IPS-NIHi7 (cell line): ENCODE measurements around the gene HSD17B12.
A peak's percentile ranks its signal among the peaks of the same experiment; 100 is the strongest.
"Not testable (repeated sequence)": the region's sequence is repeated elsewhere in the genome, so short reads cannot be mapped to it uniquely, and the experiment has no call there.

Source experiments
- DNase-seq: peaks from one replicate; pipeline ENCODE4 v3.0.0; 2012; ENCODE audit warnings: mixed read lengths; ENCODE audit errors: extremely low spot score

Gene HSD17B12

GRCh38 chr11:43680521-43681400, at the start of gene HSD17B12:
Gene HSD17B12, plus strand, starts transcription at chr11:43680738. Its CDS starts 90 bp downstream, at chr11:43680828.
- DNase-seq = peak; percentile 100

DNA sequence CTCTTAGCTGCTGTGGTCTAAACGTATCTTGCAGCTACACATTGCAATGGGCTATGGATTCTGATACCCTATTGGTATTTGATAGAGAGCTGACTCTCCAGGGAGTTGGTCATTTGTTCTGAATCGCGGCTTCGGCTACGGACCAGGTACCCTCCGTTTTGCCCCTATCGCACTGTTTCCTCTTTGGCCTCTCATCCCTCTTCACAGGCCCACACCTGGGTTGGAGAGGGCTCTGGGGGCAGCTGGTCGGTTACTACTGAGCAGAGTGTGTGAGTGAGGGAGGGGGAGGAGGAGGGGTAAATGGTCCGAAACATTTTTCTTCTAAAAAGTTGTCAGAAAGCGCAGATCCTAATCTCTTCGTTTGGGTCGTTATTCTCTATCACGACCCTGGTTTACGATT, 48.8 kb upstream of the HSD17B12 start:
- peak; percentile 15 for DNase-seq

DNA sequence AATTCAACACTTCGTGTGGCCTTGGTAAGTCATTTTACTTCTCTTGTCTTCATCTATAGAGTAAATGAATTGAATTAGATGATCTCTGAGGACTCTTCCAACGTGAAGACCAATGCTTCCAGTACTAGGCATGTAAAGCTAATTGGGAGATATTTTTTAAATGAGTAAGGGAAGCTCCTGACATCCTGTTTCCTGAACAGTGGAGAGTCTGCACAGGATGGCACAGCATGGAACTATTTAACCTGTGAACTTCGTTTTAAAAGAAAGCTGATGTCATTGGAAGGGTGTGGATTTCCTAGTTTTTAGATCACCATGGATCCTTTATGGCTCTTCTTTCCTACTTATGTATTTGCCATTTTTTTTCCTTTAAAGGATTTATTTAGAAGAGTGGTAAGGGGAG, 48.4 kb upstream of the HSD17B12 start:
- no peak for DNase-seq

DNA sequence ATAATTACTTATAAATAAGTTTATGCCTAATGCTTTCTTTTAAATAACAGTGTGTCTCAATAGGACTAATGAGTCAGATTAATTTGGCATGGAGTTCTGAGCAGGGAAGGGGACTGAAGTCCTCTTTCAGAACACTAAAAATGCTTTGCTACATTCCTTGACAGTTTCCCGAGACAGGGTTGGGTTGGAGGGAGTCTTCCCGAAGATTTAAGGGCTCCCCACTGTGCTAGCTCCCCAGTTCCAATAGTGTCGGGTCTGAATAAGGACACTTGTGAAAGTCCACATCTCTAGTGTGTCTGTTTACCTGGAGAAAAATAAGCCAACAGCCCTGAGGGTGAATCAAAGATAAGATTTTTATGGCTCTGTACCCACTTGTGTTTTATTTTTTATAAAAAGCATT, 41.8 kb upstream of the HSD17B12 start:
- no peak for DNase-seq

DNA sequence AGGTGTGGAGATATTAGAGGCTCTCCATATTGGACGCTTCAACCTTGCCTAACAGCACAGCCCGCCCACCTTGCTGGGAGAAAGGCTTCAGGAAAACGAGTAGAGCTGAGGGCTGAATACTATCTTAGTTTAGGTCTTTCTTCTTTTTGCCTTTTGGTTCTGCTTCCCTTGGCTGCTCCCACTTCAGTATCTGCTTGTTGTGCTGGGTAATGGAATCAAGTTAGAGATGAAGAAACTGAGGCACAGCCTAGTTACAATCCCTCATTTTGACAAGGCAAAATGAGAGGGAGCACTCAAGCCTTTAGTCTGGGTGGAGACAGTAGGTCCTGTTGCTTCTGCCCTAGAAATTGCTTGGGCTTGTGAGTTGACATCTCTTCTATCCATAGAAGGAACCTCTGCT, 41.3 kb upstream of the HSD17B12 start:
- no peak for DNase-seq

GRCh38 chr11:43639920-43640319, 40.6 kb upstream of the HSD17B12 start:
- DNase-seq = no peak

DNA sequence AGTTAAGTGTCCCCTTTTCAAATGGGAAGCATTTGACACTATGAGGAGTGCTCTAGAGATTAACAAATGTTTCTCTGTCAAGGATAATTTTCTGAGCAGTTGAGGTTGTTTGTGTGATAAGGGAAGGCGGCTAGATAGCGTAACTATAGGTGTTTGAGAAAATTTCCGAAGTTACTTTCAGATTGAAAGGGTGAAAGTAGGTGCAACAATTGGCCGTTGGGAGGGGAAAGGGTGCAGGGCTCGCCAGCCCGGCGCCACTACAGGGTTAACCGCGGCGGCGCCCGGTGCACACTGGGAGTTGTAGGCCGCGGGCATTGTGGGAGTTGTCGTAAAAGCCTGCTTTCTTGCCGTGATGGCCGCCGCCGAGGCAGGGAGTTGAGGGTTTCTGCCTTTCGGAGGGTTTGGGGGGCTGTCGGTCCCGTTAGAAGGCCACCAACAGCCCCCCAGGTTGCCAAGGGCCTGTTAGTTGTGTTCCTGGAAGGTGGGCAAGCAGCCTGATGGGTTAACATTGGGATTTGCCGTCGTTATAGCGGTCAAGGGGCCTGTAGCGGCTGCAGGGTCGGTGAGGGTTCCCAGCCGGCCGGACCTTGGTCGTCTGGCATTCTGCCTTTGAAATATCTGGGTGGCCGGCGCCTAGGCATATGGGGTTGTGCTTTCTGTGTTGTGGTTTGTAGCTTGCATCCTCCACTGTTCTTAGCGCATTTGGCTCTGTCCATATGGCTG, 36.5 kb upstream of the HSD17B12 start:
- peak; percentile 95 for DNase-seq

DNA sequence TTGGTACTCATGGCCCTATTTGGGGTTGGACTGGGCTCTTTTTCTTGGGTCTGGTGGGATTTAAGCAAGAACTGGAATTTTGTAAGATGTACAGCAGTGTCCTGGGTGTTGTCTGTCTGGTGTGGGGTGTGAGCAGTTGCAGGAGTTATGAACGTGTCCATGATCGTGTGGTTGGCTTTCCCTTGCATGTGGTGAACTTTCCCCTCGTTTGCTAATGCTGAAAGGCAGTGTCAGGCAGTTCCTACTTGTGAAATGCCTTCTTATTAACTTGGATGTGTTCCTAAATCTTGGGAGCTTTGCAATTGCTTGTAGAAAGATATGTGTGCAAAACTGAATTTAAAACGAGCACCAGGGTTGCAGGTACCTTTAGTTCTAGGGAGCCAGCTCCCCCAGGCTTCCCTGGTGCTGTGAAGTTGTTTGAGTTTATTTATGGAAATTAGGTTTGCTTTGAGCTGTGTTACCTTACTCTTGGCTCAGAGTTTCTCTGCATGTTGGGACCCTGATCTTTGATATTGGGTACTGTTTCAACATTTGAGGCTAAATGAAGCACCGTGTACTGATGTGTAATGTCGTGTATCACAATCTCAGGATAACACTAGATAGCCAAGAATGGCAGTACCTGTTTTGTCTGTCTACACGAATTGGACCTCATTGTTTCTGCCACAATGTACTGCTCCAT, 35.8 kb upstream of the HSD17B12 start:
- no peak for DNase-seq

- DNase-seq = no peak
Measured at GRCh38 chr11:43646767-43647166, 33.8 kb upstream of the HSD17B12 start.

DNA sequence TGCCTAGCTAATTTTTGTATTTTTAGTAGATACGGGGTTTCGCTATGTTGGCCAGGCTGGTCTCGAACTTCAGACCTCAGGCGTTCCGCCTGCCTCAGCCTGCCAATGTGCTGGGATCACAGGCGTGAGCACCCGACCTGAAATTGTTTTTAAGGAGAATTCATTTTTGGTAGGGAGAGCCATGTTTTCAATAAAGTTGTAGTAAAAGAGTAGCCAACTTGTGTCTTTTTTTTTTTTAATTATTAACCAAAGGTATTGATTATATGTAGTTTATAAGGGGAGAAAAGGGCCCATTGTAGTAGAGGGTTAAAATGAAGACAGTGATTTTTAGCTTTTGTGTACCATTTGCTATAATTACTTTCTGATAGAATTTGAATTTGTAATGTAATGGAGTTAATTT, 31.6 kb upstream of the HSD17B12 start:
- DNase-seq = no peak

GRCh38 chr11:43649501-43649900, 31.0 kb upstream of the HSD17B12 start:
- DNase-seq = no peak

GRCh38 chr11:43649921-43650320, 30.6 kb upstream of the HSD17B12 start:
- no peak for DNase-seq

DNA sequence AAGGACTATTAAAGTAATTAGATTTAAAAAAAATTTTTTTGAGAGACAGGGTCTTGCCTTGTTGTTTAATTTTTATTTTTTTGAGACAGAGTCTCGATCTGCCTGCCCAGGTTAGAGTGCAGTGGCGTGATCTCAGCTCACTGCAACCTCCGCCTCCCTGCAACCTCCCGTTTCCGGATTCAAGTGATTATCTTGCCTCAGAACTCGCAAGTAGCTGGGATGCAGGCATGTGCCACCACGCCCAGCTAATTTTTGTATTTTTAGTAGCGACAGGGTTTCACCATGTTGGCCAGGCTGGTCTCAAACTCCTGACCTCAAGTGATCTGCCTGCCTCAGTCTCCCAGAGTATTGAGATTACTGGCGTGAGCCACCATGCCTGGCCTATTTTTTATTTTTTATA, 17.5 kb upstream of the HSD17B12 start:
- DNase-seq = not testable (repeated sequence)

- no peak for DNase-seq
Measured at GRCh38 chr11:43664295-43664694, 16.2 kb upstream of the HSD17B12 start.

GRCh38 chr11:43671284-43671683, 9.3 kb upstream of the HSD17B12 start:
- DNase-seq = not testable (repeated sequence)

- DNase-seq = no peak
Measured at GRCh38 chr11:43674560-43674959, 6.0 kb upstream of the HSD17B12 start.

DNA sequence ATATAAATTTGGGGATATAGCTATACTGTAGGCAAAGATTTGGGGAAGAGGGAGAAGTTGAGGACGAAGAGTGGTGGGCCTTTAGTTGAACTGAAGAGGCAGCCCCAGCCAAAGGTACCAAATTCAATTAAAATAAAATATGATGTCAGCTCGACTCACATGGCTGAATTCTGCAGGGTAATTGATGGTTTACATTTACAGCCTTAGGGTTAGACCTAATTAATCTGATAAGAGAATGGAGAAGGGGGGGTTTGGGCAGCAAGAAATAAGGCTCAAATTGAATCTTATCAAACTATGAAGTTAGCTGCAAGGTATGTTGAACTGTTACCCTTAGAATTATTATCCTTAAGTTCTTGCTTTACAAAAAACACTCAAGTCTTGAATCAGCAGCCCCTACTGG, 3.6 kb upstream of the HSD17B12 start:
- no peak for DNase-seq

DNA sequence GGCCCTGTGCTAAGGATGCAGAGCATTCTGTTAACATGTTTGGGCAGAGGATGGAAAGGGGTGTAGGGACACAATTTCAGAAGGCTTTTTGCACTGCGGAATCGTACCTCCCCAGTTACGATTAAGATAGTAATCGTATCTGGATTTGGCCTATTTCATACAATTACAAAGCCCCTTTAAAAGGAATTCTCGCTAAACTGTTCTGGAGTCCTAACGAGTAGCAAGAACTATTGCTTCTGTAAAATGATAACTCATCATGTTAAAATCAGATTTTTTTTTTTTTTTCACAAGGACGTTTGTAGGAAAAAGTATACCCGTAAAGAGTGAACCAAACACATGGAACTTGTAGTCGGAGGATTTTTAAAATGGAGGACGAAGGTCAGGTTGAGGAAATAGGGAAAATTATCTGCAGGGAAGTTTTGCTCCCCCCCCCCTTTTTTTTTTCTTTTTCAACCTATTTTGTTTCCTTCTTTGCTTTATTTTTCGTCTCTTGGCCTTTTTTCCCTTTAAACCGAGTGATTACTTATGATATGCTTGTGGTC, 934 bp downstream of the HSD17B12 start:
- no peak for DNase-seq

DNA sequence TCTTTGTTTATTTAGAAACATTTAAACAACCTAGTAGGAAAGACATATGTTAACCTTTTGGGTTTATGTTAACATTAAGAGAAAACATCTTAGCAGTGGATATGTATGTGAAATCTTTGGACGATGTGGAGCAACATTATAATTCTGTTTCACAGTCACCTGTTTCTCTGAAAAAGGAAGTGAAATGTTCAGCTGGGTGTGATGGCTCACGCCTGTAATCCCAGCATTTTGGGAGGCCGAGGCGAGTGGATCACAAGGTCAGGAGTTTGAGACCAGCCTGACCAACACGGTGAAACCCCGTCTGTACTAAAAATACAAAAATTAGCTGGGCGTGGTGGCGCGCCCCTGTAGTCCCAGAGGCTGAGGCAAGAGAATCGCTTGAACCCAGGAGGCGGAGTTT, 1.5 kb downstream of the HSD17B12 start:
- DNase-seq = not testable (repeated sequence)

- no peak for DNase-seq
Measured at GRCh38 chr11:43685440-43685839, 4.9 kb downstream of the HSD17B12 start.

DNA sequence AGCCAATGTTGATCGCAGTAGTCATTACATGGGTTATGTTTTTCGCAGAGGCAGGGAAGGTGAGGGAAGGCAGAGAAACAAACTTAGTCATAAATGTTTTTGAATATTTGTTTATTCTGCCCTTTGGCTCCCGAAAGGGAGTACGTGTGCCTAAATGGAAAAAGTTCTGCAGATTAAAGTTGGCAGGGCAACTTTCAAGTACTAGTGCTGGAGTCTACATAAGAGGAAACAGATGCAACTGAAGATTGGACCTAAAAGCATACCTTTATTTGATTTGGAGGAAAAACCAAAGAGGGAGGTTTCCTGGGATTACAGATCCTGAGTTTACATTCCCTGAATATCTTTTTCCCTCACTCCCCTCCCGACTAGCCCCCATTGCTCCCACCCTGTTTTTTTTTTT, 5.7 kb downstream of the HSD17B12 start:
- no peak for DNase-seq

- DNase-seq = peak; percentile 18
Measured at GRCh38 chr11:43687120-43687791, 6.7 kb downstream of the HSD17B12 start.
